ENCODE data around the gene MBP. TPM values are rescaled to one million over a fixed set of nuclear protein-coding genes. Genes with fewer than 3 reads are reported as not detected.
A peak's percentile ranks its signal among the peaks of the same experiment; 100 is the strongest.
"Not testable (repeated sequence)": the region's sequence is repeated elsewhere in the genome, so short reads cannot be mapped to it uniquely, and the experiment has no call there.

Gene MBP
- total and polyA plus RNA-seq, 5 donors from 2014 or later, result 134 to 172 (median 143) TPM

GRCh38 chr18:77021075-77021474 lies 111.5 kb downstream of the MBP start:
- no peaks in the 10 kb centered on the region for H3K27me3 Mint-ChIP-seq
- DNase-seq, result no peak
- H3K36me3 Mint-ChIP-seq, result peaks cover 41% of the 10 kb centered on the region
- ATAC-seq (ENCODE audit: low read depth in 2 of 2), result no peak
- no peak overlapping the region for H3K27ac Mint-ChIP-seq
- Histone ChIP-seq H3K27ac (ENCODE audit: insufficient read depth, low read length, poor library complexity, severe bottlenecking) (no peak overlapping the region), H3K36me3 (ENCODE audit: control insufficient read depth, insufficient read depth, low read length) (peaks cover 56% of the 10 kb centered on the region), H3K4me3 (ENCODE audit: low read depth, low read length) (no peak overlapping the region), H3K27me3 (ENCODE audit: control insufficient read depth, insufficient read depth, low read length) (no peaks in the 10 kb centered on the region), H3K9me3 (ENCODE audit: control insufficient read depth in 2 of 2, low read length in 2 of 2) (no peaks in the 10 kb centered on the region), H3K4me1 (ENCODE audit: control insufficient read depth, insufficient read depth, low read length, poor library complexity, severe bottlenecking) (no peaks in the 10 kb centered on the region)
- H3K4me1 Mint-ChIP-seq, result peaks cover 7 to 40% (median 20%) of the 10 kb centered on the region in 4 donors
- H3K4me3 Mint-ChIP-seq, result no peak overlapping the region
- H3K9me3 Mint-ChIP-seq, result no peaks in the 10 kb centered on the region

- no peaks in the 10 kb centered on the region for H3K27me3 ChIP-seq (ENCODE audit: control insufficient read depth, insufficient read depth, low read length)
- ATAC-seq (ENCODE audit: low read depth in 2 of 2) (no peak), DNase-seq (no peak)
- Mint-ChIP-seq H3K27ac (peak overlapping the region in 2 of 3 donors; percentile 27 to 65), H3K27me3 (no peaks in the 10 kb centered on the region), H3K9me3 (no peaks in the 10 kb centered on the region), H3K4me3 (no peak overlapping the region), H3K4me1 (peaks cover 8 to 44% (median 21%) of the 10 kb centered on the region in 4 donors), H3K36me3 (peaks cover 46% of the 10 kb centered on the region)
- H3K27ac ChIP-seq (ENCODE audit: insufficient read depth, low read length, poor library complexity, severe bottlenecking), result no peak overlapping the region
- peaks cover 56% of the 10 kb centered on the region for H3K36me3 ChIP-seq (ENCODE audit: control insufficient read depth, insufficient read depth, low read length)
- no peaks in the 10 kb centered on the region for H3K4me1 ChIP-seq (ENCODE audit: control insufficient read depth, insufficient read depth, low read length, poor library complexity, severe bottlenecking)
- H3K4me3 ChIP-seq (ENCODE audit: low read depth, low read length), result no peak overlapping the region
- H3K9me3 ChIP-seq (ENCODE audit: control insufficient read depth in 2 of 2, low read length in 2 of 2), result no peaks in the 10 kb centered on the region
Measured at GRCh38 chr18:77020561-77020960, 112.0 kb downstream of the MBP start.

GRCh38 chr18:77019641-77020040 lies 112.9 kb downstream of the MBP start:
- no peaks in the 10 kb centered on the region for H3K9me3 Mint-ChIP-seq
- DNase-seq, result no peak
- no peak for ATAC-seq (ENCODE audit: low read depth in 2 of 2)
- H3K27ac Mint-ChIP-seq, result peak overlapping the region in 2 of 3 donors; percentile 27 to 71
- peaks cover 56% of the 10 kb centered on the region for H3K36me3 ChIP-seq (ENCODE audit: control insufficient read depth, insufficient read depth, low read length)
- H3K9me3 ChIP-seq (ENCODE audit: control insufficient read depth in 2 of 2, low read length in 2 of 2), result no peaks in the 10 kb centered on the region
- H3K36me3 Mint-ChIP-seq, result peaks cover 51% of the 10 kb centered on the region
- no peaks in the 10 kb centered on the region for H3K27me3 Mint-ChIP-seq
- no peaks in the 10 kb centered on the region for H3K4me1 ChIP-seq (ENCODE audit: control insufficient read depth, insufficient read depth, low read length, poor library complexity, severe bottlenecking)
- H3K27ac ChIP-seq (ENCODE audit: insufficient read depth, low read length, poor library complexity, severe bottlenecking), result peak overlapping the region; percentile 6
- H3K27me3 ChIP-seq (ENCODE audit: control insufficient read depth, insufficient read depth, low read length), result no peaks in the 10 kb centered on the region
- H3K4me1 Mint-ChIP-seq, result peaks cover 8 to 48% (median 23%) of the 10 kb centered on the region in 4 donors
- H3K4me3 ChIP-seq (ENCODE audit: low read depth, low read length), result no peak overlapping the region
- H3K4me3 Mint-ChIP-seq, result peak overlapping the region in 1 of 4 donors; percentile 35

GRCh38 chr18:77018650-77019049 lies 113.9 kb downstream of the MBP start:
- Mint-ChIP-seq H3K4me1 (peaks cover 5 to 43% (median 22%) of the 10 kb centered on the region in 4 donors), H3K27ac (peak overlapping the region in 1 of 3 donors; percentile 74), H3K36me3 (peaks cover 47% of the 10 kb centered on the region)
- not testable (repeated sequence) for H3K4me3 ChIP-seq (ENCODE audit: low read depth, low read length); DNase-seq; H3K27ac ChIP-seq (ENCODE audit: insufficient read depth, low read length, poor library complexity, severe bottlenecking); H3K4me3 Mint-ChIP-seq; H3K27me3 Mint-ChIP-seq; H3K27me3 ChIP-seq (ENCODE audit: control insufficient read depth, insufficient read depth, low read length); H3K4me1 ChIP-seq (ENCODE audit: control insufficient read depth, insufficient read depth, low read length, poor library complexity, severe bottlenecking); H3K9me3 Mint-ChIP-seq; ATAC-seq (ENCODE audit: low read depth in 2 of 2); H3K9me3 ChIP-seq (ENCODE audit: control insufficient read depth in 2 of 2, low read length in 2 of 2)
- H3K36me3 ChIP-seq (ENCODE audit: control insufficient read depth, insufficient read depth, low read length), result peaks cover 63% of the 10 kb centered on the region

- no peaks in the 10 kb centered on the region for H3K27me3 ChIP-seq (ENCODE audit: control insufficient read depth, insufficient read depth, low read length)
- no peaks in the 10 kb centered on the region for H3K9me3 Mint-ChIP-seq
- no peaks in the 10 kb centered on the region for H3K9me3 ChIP-seq (ENCODE audit: control insufficient read depth in 2 of 2, low read length in 2 of 2)
- peaks cover 0 to 44% (median 19%) of the 10 kb centered on the region in 4 donors for H3K4me1 Mint-ChIP-seq
- no peak overlapping the region for H3K27ac ChIP-seq (ENCODE audit: insufficient read depth, low read length, poor library complexity, severe bottlenecking)
- no peak overlapping the region for H3K27ac Mint-ChIP-seq
- no peak overlapping the region for H3K4me3 Mint-ChIP-seq
- H3K4me1 ChIP-seq (ENCODE audit: control insufficient read depth, insufficient read depth, low read length, poor library complexity, severe bottlenecking), result no peaks in the 10 kb centered on the region
- no peak for ATAC-seq (ENCODE audit: low read depth in 2 of 2)
- no peak overlapping the region for H3K4me3 ChIP-seq (ENCODE audit: low read depth, low read length)
- H3K27me3 Mint-ChIP-seq, result no peaks in the 10 kb centered on the region
- DNase-seq, result no peak
- H3K36me3 Mint-ChIP-seq, result peaks cover 50% of the 10 kb centered on the region
- H3K36me3 ChIP-seq (ENCODE audit: control insufficient read depth, insufficient read depth, low read length), result peaks cover 76% of the 10 kb centered on the region
Measured at GRCh38 chr18:77017355-77017754, 115.2 kb downstream of the MBP start.

- Mint-ChIP-seq H3K4me3 (no peak overlapping the region), H3K27me3 (no peaks in the 10 kb centered on the region), H3K27ac (no peak overlapping the region), H3K36me3 (peaks cover 54% of the 10 kb centered on the region), H3K4me1 (peaks cover 0 to 48% (median 21%) of the 10 kb centered on the region in 4 donors), H3K9me3 (no peaks in the 10 kb centered on the region)
- Histone ChIP-seq H3K9me3 (ENCODE audit: control insufficient read depth in 2 of 2, low read length in 2 of 2) (no peaks in the 10 kb centered on the region), H3K27me3 (ENCODE audit: control insufficient read depth, insufficient read depth, low read length) (no peaks in the 10 kb centered on the region), H3K27ac (ENCODE audit: insufficient read depth, low read length, poor library complexity, severe bottlenecking) (no peak overlapping the region), H3K36me3 (ENCODE audit: control insufficient read depth, insufficient read depth, low read length) (peaks cover 79% of the 10 kb centered on the region), H3K4me1 (ENCODE audit: control insufficient read depth, insufficient read depth, low read length, poor library complexity, severe bottlenecking) (no peaks in the 10 kb centered on the region), H3K4me3 (ENCODE audit: low read depth, low read length) (no peak overlapping the region)
- ATAC-seq (ENCODE audit: low read depth in 2 of 2) (no peak), DNase-seq (no peak)
Measured at GRCh38 chr18:77016936-77017335, 115.6 kb downstream of the MBP start.

DNA sequence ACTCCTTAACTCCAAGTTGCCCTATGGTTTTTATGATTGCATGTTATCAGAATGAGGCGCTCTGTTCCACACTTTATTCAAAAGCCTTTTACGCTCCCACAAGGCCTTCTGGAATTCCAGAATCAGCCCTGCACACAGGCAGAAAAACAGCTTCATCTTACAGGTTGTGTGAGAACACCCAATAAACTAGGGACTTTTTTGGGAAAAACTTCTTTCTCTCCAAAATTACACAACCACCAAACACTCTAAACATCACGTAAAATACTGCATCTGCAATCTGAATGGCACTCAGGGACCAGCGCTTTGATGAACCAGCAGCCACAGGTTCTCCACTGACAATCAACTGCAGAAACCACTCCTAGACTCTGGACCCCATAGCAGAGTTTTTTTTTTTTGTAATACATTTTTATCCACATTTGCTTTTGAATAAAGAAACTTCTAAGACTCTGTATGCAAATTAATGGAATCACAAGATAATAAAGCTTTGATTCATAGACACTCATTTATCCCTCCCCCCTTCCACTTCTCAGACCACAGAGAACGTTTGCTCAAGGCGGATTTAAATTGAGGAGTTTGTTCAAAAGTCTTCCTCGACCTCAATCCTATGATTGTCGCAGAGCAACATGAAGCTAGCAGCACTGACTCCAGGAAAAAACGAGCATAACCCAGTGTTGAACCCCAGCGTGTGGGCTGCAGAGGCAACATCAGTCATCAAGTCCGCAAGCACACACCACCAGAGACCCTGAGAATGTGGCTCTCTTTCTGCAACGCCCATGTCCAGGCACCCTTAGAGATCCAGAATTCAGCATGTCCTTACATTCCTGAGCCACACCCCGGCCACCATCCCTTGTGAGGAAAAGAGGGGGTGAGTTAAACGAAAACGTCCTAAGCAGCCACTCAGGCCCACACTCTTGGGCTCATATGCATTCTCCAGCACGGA lies 116.5 kb downstream of the MBP start:
- peaks cover 63% of the 10 kb centered on the region for H3K36me3 Mint-ChIP-seq
- no peak overlapping the region for H3K4me3 Mint-ChIP-seq
- H3K9me3 Mint-ChIP-seq, result no peaks in the 10 kb centered on the region
- Histone ChIP-seq H3K27me3 (ENCODE audit: control insufficient read depth, insufficient read depth, low read length) (no peaks in the 10 kb centered on the region), H3K4me3 (ENCODE audit: low read depth, low read length) (no peak overlapping the region), H3K4me1 (ENCODE audit: control insufficient read depth, insufficient read depth, low read length, poor library complexity, severe bottlenecking) (no peaks in the 10 kb centered on the region), H3K9me3 (ENCODE audit: control insufficient read depth in 2 of 2, low read length in 2 of 2) (no peaks in the 10 kb centered on the region), H3K36me3 (ENCODE audit: control insufficient read depth, insufficient read depth, low read length) (peaks cover 87% of the 10 kb centered on the region), H3K27ac (ENCODE audit: insufficient read depth, low read length, poor library complexity, severe bottlenecking) (no peak overlapping the region)
- H3K4me1 Mint-ChIP-seq, result peaks cover 0 to 47% (median 24%) of the 10 kb centered on the region in 4 donors
- no peak for ATAC-seq (ENCODE audit: low read depth in 2 of 2)
- no peak for DNase-seq
- peak overlapping the region in 1 of 3 donors; percentile 74 for H3K27ac Mint-ChIP-seq
- H3K27me3 Mint-ChIP-seq, result no peaks in the 10 kb centered on the region

Measured in CD4-positive, CD25-positive, alpha-beta regulatory T cell (primary cell).